Astrocyte of the cerebellum (primary cell): ENCODE results near the gene IGSF9.
A peak's percentile ranks its signal among the peaks of the same experiment; 100 is the strongest.

Source experiments
- DNase-seq: peaks from one replicate; pipeline ENCODE4 v3.0.0-alpha.2; 2011; ENCODE audit warnings: low read depth
- H3K4me3 ChIP-seq: 2 replicates; pipeline ENCODE4 v1.5.1; 2011; ENCODE audit warnings: mild to moderate bottlenecking, low read depth, low read length, moderate library complexity
- in situ Hi-C: cut with HindIII; loops from 2 replicates; pipeline ENCODE4 v1.10.0; 2017; ENCODE audit warnings: low sequenced_read_pairs
- TF ChIP-seq, protein P1 (sequence below): IDR thresholded peaks from 2 replicates; pipeline ENCODE4 v1.5.1; 2012; ENCODE audit warnings: low read length, low read depth, moderate library complexity, mild to moderate bottlenecking; ENCODE audit errors: missing control alignments

Gene IGSF9

DNA sequence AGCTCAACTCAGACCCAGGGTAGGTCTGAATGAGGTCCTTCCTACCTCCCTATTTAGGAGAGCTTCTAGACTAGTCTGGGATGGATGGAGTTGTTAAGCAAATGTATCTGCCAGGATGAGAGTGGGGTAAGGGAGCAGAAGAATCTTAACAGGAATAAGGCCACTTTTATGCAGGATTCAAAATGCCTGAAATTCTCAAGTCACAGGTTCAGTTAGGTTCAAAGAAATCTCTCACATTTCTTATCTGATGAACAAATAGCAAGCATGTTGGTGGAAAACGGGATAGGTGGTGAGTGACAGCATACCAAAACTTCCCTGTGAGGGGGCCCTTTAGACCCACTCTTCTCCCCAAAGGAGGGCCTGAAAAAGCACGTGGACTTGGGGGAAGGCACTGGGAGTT lies 5.6 kb upstream of the IGSF9 start:
- no peak for DNase-seq
- TF ChIP-seq, protein P1, sequence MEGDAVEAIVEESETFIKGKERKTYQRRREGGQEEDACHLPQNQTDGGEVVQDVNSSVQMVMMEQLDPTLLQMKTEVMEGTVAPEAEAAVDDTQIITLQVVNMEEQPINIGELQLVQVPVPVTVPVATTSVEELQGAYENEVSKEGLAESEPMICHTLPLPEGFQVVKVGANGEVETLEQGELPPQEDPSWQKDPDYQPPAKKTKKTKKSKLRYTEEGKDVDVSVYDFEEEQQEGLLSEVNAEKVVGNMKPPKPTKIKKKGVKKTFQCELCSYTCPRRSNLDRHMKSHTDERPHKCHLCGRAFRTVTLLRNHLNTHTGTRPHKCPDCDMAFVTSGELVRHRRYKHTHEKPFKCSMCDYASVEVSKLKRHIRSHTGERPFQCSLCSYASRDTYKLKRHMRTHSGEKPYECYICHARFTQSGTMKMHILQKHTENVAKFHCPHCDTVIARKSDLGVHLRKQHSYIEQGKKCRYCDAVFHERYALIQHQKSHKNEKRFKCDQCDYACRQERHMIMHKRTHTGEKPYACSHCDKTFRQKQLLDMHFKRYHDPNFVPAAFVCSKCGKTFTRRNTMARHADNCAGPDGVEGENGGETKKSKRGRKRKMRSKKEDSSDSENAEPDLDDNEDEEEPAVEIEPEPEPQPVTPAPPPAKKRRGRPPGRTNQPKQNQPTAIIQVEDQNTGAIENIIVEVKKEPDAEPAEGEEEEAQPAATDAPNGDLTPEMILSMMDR, result no peak
- H3K4me3 ChIP-seq, result no peak overlapping the region
- in situ Hi-C loops, result no loop called here

- TF ChIP-seq, protein P1, result no peak
- no peak overlapping the region for H3K4me3 ChIP-seq
- no peak for DNase-seq
- in situ Hi-C loops, result loop anchor here (5.0 kb wide), 1 partner anchor 32 kb away; no protein-coding TSS in a partner anchor
These were observed 4.6 kb upstream of the IGSF9 start for GRCh38 chr1:159949981-159950381.

DNA sequence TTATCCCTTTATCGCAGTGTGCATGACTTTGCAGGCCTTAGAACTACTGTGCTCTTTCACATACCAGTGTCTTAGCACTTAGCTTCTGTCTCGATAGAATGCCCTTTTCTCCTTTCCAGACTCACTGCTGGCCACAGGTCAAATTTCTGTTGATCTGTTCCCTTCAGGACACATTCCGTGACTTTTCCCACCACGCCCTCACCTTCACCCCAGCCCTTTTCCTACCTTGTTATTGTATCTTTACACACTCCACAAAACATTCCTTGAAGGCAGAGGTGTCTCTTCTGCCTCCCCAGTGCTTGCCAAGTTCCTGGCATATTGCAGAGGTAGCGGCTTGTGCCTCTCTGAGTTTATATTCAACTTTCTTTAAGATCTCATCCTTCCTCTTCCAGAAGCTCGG lies 3.7 kb upstream of the IGSF9 start:
- no peak overlapping the region for H3K4me3 ChIP-seq
- in situ Hi-C loops, result loop anchor here (5.0 kb wide), 1 partner anchor 33 kb away; no protein-coding TSS in a partner anchor

GRCh38 chr1:159947942-159948341 lies 2.5 kb upstream of the IGSF9 start:
- no peak overlapping the region for H3K4me3 ChIP-seq
- TF ChIP-seq, protein P1, result no peak
- no peak for DNase-seq
- in situ Hi-C loops, result loop anchor here (5.0 kb wide), 1 partner anchor 34 kb away; no protein-coding TSS in a partner anchor

More for the DNA sequence above, 3.7 kb upstream of the IGSF9 start:
- DNase-seq, result no peak
- TF ChIP-seq, protein P1, result no peak

GRCh38 chr1:159946242-159947187 lies 1.1 kb upstream of the IGSF9 start:
- DNase-seq, result no peak
- TF ChIP-seq, protein P1, result no peak
- H3K4me3 ChIP-seq, result peak overlapping the region; percentile 41
- in situ Hi-C loops, result loop anchor here (5.0 kb wide), 1 partner anchor 36 kb away; no protein-coding TSS in a partner anchor

DNA sequence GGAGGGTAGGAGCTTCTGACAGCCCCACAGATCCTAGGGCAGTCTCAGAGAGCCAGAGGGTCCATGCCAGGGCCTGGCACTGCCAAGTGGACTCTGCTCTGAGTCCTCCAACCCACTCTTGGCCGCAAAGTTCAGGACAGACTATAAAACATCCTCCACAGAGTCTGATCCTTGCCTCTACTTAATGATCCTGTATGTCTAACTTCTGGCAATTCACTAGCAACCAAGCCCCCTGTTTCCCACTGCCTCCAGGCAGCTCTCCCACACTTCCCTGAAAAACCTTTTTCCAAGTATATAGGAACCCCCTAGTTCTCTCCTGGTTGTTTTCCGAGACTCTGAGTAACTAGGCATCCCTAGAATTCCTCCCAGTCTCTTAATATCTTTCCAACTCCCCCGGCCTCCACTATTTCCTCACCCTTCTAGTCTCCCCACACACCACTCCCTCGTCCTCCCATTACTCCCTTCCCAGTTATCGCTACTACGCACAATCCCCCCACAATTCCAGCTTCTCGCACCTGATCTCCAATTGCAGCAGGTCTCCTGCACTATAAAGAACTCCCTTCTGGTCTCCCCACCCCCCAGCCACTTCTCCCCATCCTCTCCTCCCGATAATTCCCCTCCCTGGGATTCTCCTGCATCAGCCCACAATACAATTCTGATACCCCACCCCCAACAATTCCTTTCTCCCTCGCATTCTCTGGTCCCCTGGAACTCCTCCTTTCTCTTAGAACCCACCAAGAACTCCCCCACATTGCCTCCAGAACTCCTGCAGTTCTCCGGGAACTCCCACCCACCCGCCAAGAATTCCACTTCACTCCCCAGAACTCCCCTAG lies 574 bp downstream of the IGSF9 start:
- in situ Hi-C loops, result loop anchor here (5.0 kb wide), 1 partner anchor 37 kb away; no protein-coding TSS in a partner anchor
- no peak for DNase-seq
- TF ChIP-seq, protein P1, result no peak
- peak overlapping the region; percentile 41 for H3K4me3 ChIP-seq
